NOMO-1 treated with dmso at 0.1 percent for 144 hours (cell line): ENCODE data around the gene PLXNA4.

Experiments used
- DNase-seq: peaks from one replicate; lab custom pipeline; 2025; ENCODE audit not compliant: unreplicated experiment; lab: John Stamatoyannopoulos, UW

Gene PLXNA4

GRCh38 chr7:132322970-132323369 is 253.3 kb downstream of the PLXNA4 start:
- no peak for DNase-seq

GRCh38 chr7:132321387-132321786 is 254.9 kb downstream of the PLXNA4 start:
- no peak for DNase-seq

- DNase-seq: no peak
Observed at GRCh38 chr7:132319481-132319880, 256.8 kb downstream of the PLXNA4 start.

GRCh38 chr7:132318352-132319318 is 257.6 kb downstream of the PLXNA4 start:
- peak; percentile 12 for DNase-seq

- DNase-seq: no peak
Observed at GRCh38 chr7:132317701-132318351, 258.4 kb downstream of the PLXNA4 start.

GRCh38 chr7:132312531-132313055 is 263.7 kb downstream of the PLXNA4 start:
- DNase-seq: no peak

GRCh38 chr7:132311733-132312132 is 264.5 kb downstream of the PLXNA4 start:
- DNase-seq: no peak

- no peak for DNase-seq
Observed at GRCh38 chr7:132309102-132309805, 267.0 kb downstream of the PLXNA4 start.

GRCh38 chr7:132307465-132307864 is 268.8 kb downstream of the PLXNA4 start:
- DNase-seq: no peak

- DNase-seq: no peak
Observed at GRCh38 chr7:132300599-132301277, 275.5 kb downstream of the PLXNA4 start.

- DNase-seq: no peak
Observed at GRCh38 chr7:132298790-132299189, 277.5 kb downstream of the PLXNA4 start.

GRCh38 chr7:132296820-132297219 is 279.4 kb downstream of the PLXNA4 start:
- no peak for DNase-seq

GRCh38 chr7:132295175-132295574 is 281.1 kb downstream of the PLXNA4 start:
- no peak for DNase-seq

GRCh38 chr7:132292803-132293202 is 283.5 kb downstream of the PLXNA4 start:
- DNase-seq: no peak

- no peak for DNase-seq
Observed at GRCh38 chr7:132291481-132291880, 284.8 kb downstream of the PLXNA4 start.

GRCh38 chr7:132290021-132290420 is 286.2 kb downstream of the PLXNA4 start:
- DNase-seq: no peak

GRCh38 chr7:132286836-132287235 is 289.4 kb downstream of the PLXNA4 start:
- no peak for DNase-seq

- no peak for DNase-seq
Observed at GRCh38 chr7:132280335-132280734, 295.9 kb downstream of the PLXNA4 start.

GRCh38 chr7:132279718-132280117 is 296.6 kb downstream of the PLXNA4 start:
- DNase-seq: no peak

- no peak for DNase-seq
Observed at GRCh38 chr7:132276976-132277725, 299.1 kb downstream of the PLXNA4 start.
